Stimulated activated naive CD8-positive, alpha-beta T cell treated with anti-CD3 and anti-CD28 coated beads, Interleukin-15, amount 100 ng/mL, for 72 hours (primary cell): Measurements from ENCODE around the gene GRM8.

ENCODE experiments used
- ATAC-seq: fragments of 150-1000 bp; cut with Tn5 transposase; 2 replicates; pipeline ENCODE4 v1.10.0; 2021; ENCODE audit warnings: mild to moderate bottlenecking, moderate library complexity
- DNase-seq, 2 donors: peaks; one replicate each; pipeline ENCODE4 v3.0.0; 2021 to 2022
- H3K27ac Mint-ChIP-seq, 2 donors: one replicate each; pipeline ENCODE4 v1.8.0; 2022; ENCODE audit warnings: mild to moderate bottlenecking in 2 of 2, mixed read lengths in 2 of 2, moderate library complexity in 2 of 2
- H3K27me3 Mint-ChIP-seq: one replicate; pipeline ENCODE4 v1.8.0; 2022; ENCODE audit warnings: mixed read lengths
- H3K4me1 Mint-ChIP-seq: one replicate; pipeline ENCODE4 v1.8.0; 2022; ENCODE audit warnings: mild to moderate bottlenecking, mixed read lengths
- H3K4me3 Mint-ChIP-seq, 2 donors: one replicate each; pipeline ENCODE4 v1.8.0; 2022; ENCODE audit warnings: mild to moderate bottlenecking in 2 of 2, mixed read lengths in 2 of 2, moderate library complexity in 1 of 2
- H3K9me3 Mint-ChIP-seq, 2 donors: one replicate each; pipeline ENCODE4 v1.8.0; 2022; ENCODE audit warnings: mixed read lengths in 2 of 2

The GRM8 gene

GRCh38 chr7:126541406-126541805 is 711.3 kb downstream of the GRM8 start:
- H3K27ac Mint-ChIP-seq: no peak overlapping the region
- no peaks in the 10 kb centered on the region for H3K9me3 Mint-ChIP-seq
- no peak overlapping the region for H3K4me3 Mint-ChIP-seq
- H3K27me3 Mint-ChIP-seq: no peaks in the 10 kb centered on the region
- no peaks in the 10 kb centered on the region for H3K4me1 Mint-ChIP-seq
- no peak for DNase-seq
- ATAC-seq: no peak

- ATAC-seq (no peak), DNase-seq (no peak)
- no peak overlapping the region for H3K4me3 Mint-ChIP-seq
- no peaks in the 10 kb centered on the region for H3K4me1 Mint-ChIP-seq
- no peaks in the 10 kb centered on the region for H3K27me3 Mint-ChIP-seq
- H3K27ac Mint-ChIP-seq: no peak overlapping the region
- H3K9me3 Mint-ChIP-seq: no peaks in the 10 kb centered on the region
Observed at GRCh38 chr7:126535176-126535575, 717.6 kb downstream of the GRM8 start.

- no peak for ATAC-seq
- Mint-ChIP-seq H3K4me1 (no peaks in the 10 kb centered on the region), H3K27me3 (no peaks in the 10 kb centered on the region), H3K4me3 (no peak overlapping the region), H3K9me3 (peaks cover 0 to 4% of the 10 kb centered on the region in 2 donors), H3K27ac (no peak overlapping the region)
- DNase-seq: no peak
Observed at GRCh38 chr7:126533715-126534114, 719.0 kb downstream of the GRM8 start.

GRCh38 chr7:126529833-126530232 is 722.9 kb downstream of the GRM8 start:
- no peak for DNase-seq
- peaks cover 0 to 5% of the 10 kb centered on the region in 2 donors for H3K9me3 Mint-ChIP-seq

GRCh38 chr7:126529254-126529653 is 723.5 kb downstream of the GRM8 start:
- DNase-seq (no peak), ATAC-seq (no peak)
- no peaks in the 10 kb centered on the region for H3K4me1 Mint-ChIP-seq
- peaks cover 0 to 5% of the 10 kb centered on the region in 2 donors for H3K9me3 Mint-ChIP-seq
- H3K27ac Mint-ChIP-seq: no peak overlapping the region
- H3K4me3 Mint-ChIP-seq: no peak overlapping the region
- no peaks in the 10 kb centered on the region for H3K27me3 Mint-ChIP-seq

More at GRCh38 chr7:126529833-126530232, 722.9 kb downstream of the GRM8 start:
- Mint-ChIP-seq H3K27me3 (no peaks in the 10 kb centered on the region), H3K4me3 (no peak overlapping the region), H3K27ac (no peak overlapping the region), H3K4me1 (no peaks in the 10 kb centered on the region)
- ATAC-seq: no peak

- DNase-seq (no peak), ATAC-seq (no peak)
- Mint-ChIP-seq H3K4me1 (no peaks in the 10 kb centered on the region), H3K27me3 (no peaks in the 10 kb centered on the region), H3K9me3 (peaks cover 0 to 12% of the 10 kb centered on the region in 2 donors), H3K27ac (no peak overlapping the region), H3K4me3 (no peak overlapping the region)
Observed at GRCh38 chr7:126525906-126526305, 726.8 kb downstream of the GRM8 start.

- ATAC-seq (no peak), DNase-seq (no peak)
- Mint-ChIP-seq H3K27me3 (no peaks in the 10 kb centered on the region), H3K27ac (no peak overlapping the region), H3K4me1 (no peaks in the 10 kb centered on the region), H3K4me3 (no peak overlapping the region), H3K9me3 (peaks cover 0 to 19% of the 10 kb centered on the region in 2 donors)
Observed at GRCh38 chr7:126524967-126525366, 727.8 kb downstream of the GRM8 start.

GRCh38 chr7:126511046-126511445 is 741.7 kb downstream of the GRM8 start:
- H3K4me1 Mint-ChIP-seq: no peaks in the 10 kb centered on the region
- ATAC-seq: no peak
- H3K27ac Mint-ChIP-seq: no peak overlapping the region
- H3K9me3 Mint-ChIP-seq: peaks cover 0 to 10% of the 10 kb centered on the region in 2 donors
- no peak overlapping the region for H3K4me3 Mint-ChIP-seq
- no peak for DNase-seq
- no peaks in the 10 kb centered on the region for H3K27me3 Mint-ChIP-seq

GRCh38 chr7:126501617-126502016 is 751.1 kb downstream of the GRM8 start:
- Mint-ChIP-seq H3K27me3 (no peaks in the 10 kb centered on the region), H3K4me1 (no peaks in the 10 kb centered on the region), H3K9me3 (peaks cover 0 to 15% of the 10 kb centered on the region in 2 donors), H3K27ac (no peak overlapping the region), H3K4me3 (no peak overlapping the region)
- DNase-seq (no peak), ATAC-seq (no peak)

GRCh38 chr7:126499481-126499880 is 753.3 kb downstream of the GRM8 start:
- peaks cover 0 to 7% of the 10 kb centered on the region in 2 donors for H3K9me3 Mint-ChIP-seq

GRCh38 chr7:126495733-126496132 is 757.0 kb downstream of the GRM8 start:
- Mint-ChIP-seq H3K4me1 (no peaks in the 10 kb centered on the region), H3K4me3 (no peak overlapping the region), H3K27ac (no peak overlapping the region), H3K9me3 (peaks cover 0 to 7% of the 10 kb centered on the region in 2 donors), H3K27me3 (no peaks in the 10 kb centered on the region)
- ATAC-seq: no peak
- no peak for DNase-seq

More at GRCh38 chr7:126499481-126499880, 753.3 kb downstream of the GRM8 start:
- Mint-ChIP-seq H3K4me1 (no peaks in the 10 kb centered on the region), H3K4me3 (no peak overlapping the region), H3K27ac (no peak overlapping the region), H3K27me3 (no peaks in the 10 kb centered on the region)
- no peak for ATAC-seq
- no peak for DNase-seq

GRCh38 chr7:126495001-126495400 is 757.7 kb downstream of the GRM8 start:
- DNase-seq (no peak), ATAC-seq (no peak)
- H3K27me3 Mint-ChIP-seq: no peaks in the 10 kb centered on the region
- H3K9me3 Mint-ChIP-seq: peaks cover 0 to 7% of the 10 kb centered on the region in 2 donors
- H3K4me3 Mint-ChIP-seq: no peak overlapping the region
- H3K4me1 Mint-ChIP-seq: no peaks in the 10 kb centered on the region
- H3K27ac Mint-ChIP-seq: peak overlapping the region in 1 of 2 donors; percentile 35

GRCh38 chr7:126493801-126494200 is 758.9 kb downstream of the GRM8 start:
- no peak overlapping the region for H3K4me3 Mint-ChIP-seq
- no peak overlapping the region for H3K27ac Mint-ChIP-seq
- DNase-seq (no peak), ATAC-seq (no peak)
- no peaks in the 10 kb centered on the region for H3K4me1 Mint-ChIP-seq
- no peaks in the 10 kb centered on the region for H3K27me3 Mint-ChIP-seq
- H3K9me3 Mint-ChIP-seq: peaks cover 0 to 7% of the 10 kb centered on the region in 2 donors

GRCh38 chr7:126489874-126490273 is 762.9 kb downstream of the GRM8 start:
- H3K4me1 Mint-ChIP-seq: no peaks in the 10 kb centered on the region
- no peaks in the 10 kb centered on the region for H3K9me3 Mint-ChIP-seq
- DNase-seq: no peak
- H3K27ac Mint-ChIP-seq: no peak overlapping the region
- H3K4me3 Mint-ChIP-seq: no peak overlapping the region
- no peak for ATAC-seq
- no peaks in the 10 kb centered on the region for H3K27me3 Mint-ChIP-seq

GRCh38 chr7:126487728-126488442 is 764.9 kb downstream of the GRM8 start:
- Mint-ChIP-seq H3K27me3 (no peaks in the 10 kb centered on the region), H3K9me3 (no peaks in the 10 kb centered on the region), H3K4me3 (no peak overlapping the region), H3K27ac (no peak overlapping the region), H3K4me1 (no peaks in the 10 kb centered on the region)
- DNase-seq (no peak), ATAC-seq (no peak)

- Mint-ChIP-seq H3K27ac (no peak overlapping the region), H3K9me3 (peaks cover 0 to 1% of the 10 kb centered on the region in 2 donors), H3K27me3 (no peaks in the 10 kb centered on the region), H3K4me3 (no peak overlapping the region), H3K4me1 (no peaks in the 10 kb centered on the region)
- DNase-seq (no peak), ATAC-seq (no peak)
Observed at GRCh38 chr7:126486806-126487205, 765.9 kb downstream of the GRM8 start.

GRCh38 chr7:126485791-126486190 is 767.0 kb downstream of the GRM8 start:
- H3K27me3 Mint-ChIP-seq: no peaks in the 10 kb centered on the region
- no peak for ATAC-seq
- no peak for DNase-seq
- no peak overlapping the region for H3K4me3 Mint-ChIP-seq
- no peaks in the 10 kb centered on the region for H3K4me1 Mint-ChIP-seq
- no peak overlapping the region for H3K27ac Mint-ChIP-seq
- peaks cover 3 to 7% of the 10 kb centered on the region in 2 donors for H3K9me3 Mint-ChIP-seq
